Measurements from ENCODE around the gene PEF1. TPM values are rescaled to one million over a fixed set of nuclear protein-coding genes. Genes with fewer than 3 reads are reported as not detected.

Gene PEF1
- total and polyA plus RNA-seq, 2 donors (not counting 1 experiment from before 2014, with no cell fraction given) = 36.7 to 49.4 TPM

GRCh38 chr1:31647106-31647505, 2.4 kb upstream of the PEF1 start:
- ChIA-PET CTCF (no interaction called here), POLR2A (no interaction called here)
- no peaks in the 10 kb centered on the region for H3K9me3 Mint-ChIP-seq (ENCODE audit: insufficient read depth)
- no peak for TF ChIP-seq CTCF (IDR thresholded peaks at IDR 0.05)
- TF ChIP-seq EZH2 (IDR thresholded peaks at IDR 0.05; ENCODE audit: borderline replicate concordance, insufficient read depth, low read depth, low read length, poor library complexity, severe bottlenecking) = no peak
- no peak for DNase-seq
- ATAC-seq (ENCODE audit: low read depth) = no peak
- Histone ChIP-seq H4K20me1 (ENCODE audit: control insufficient read depth, insufficient read depth, low read length, poor library complexity, severe bottlenecking) (no peaks in the 10 kb centered on the region), H3K4me2 (replicated peaks; ENCODE audit: low read depth, low read length, poor library complexity, severe bottlenecking) (no peak overlapping the region), H2AFZ (ENCODE audit: insufficient read depth, low read depth, low read length, poor library complexity, severe bottlenecking) (no peak overlapping the region), H3K9ac (ENCODE audit: low read length) (no peak overlapping the region), H3K27ac (ENCODE audit: low read length in 2 of 2) (no peak overlapping the region), H3K79me2 (ENCODE audit: control insufficient read depth, insufficient read depth, low read length) (peaks cover 26% of the 10 kb centered on the region), H3K4me3 (ENCODE audit: control extremely low read depth in 1 of 5, extremely low read depth in 1 of 5, insufficient read depth in 1 of 5, low read depth in 2 of 5, low read length in 4 of 5) (no peak overlapping the region), H3K27me3 (replicated peaks in 1 of 4; ENCODE audit: control extremely low read depth in 1 of 4, control insufficient read depth in 3 of 4, insufficient read depth in 4 of 4, low read length in 3 of 4) (no peaks in the 10 kb centered on the region), H3K36me3 (replicated peaks in 1 of 2; ENCODE audit: control extremely low read depth in 1 of 2, control insufficient read depth in 1 of 2, extremely low read depth in 1 of 2, insufficient read depth in 2 of 2, low read length in 1 of 2) (no peaks in the 10 kb centered on the region), H3K4me1 (ENCODE audit: control insufficient read depth in 2 of 2, insufficient read depth in 2 of 2, low read length in 2 of 2) (peaks cover 17 to 19% of the 10 kb centered on the region in 2 donors), H3K9me3 (ENCODE audit: control extremely low read depth in 1 of 3, control insufficient read depth in 2 of 3, insufficient read depth in 1 of 3, low read length in 2 of 3) (no peaks in the 10 kb centered on the region)
- WGBS (ENCODE audit: insufficient coverage) = 100% methylated on average over 2 of the region's 2 CpGs
- no peak overlapping the region for H3K27ac Mint-ChIP-seq
- H3K4me1 Mint-ChIP-seq = peaks cover 31% of the 10 kb centered on the region
- peak overlapping the region; percentile 59 for H3K4me3 Mint-ChIP-seq
- intact Hi-C loops (cut with micrococcal nuclease) = loop anchor here (5.0 to 10.0 kb wide), 5 partner anchors 125 to 1168 kb away; partner anchors contain the start of genes PTP4A2, S100PBP and YARS1
- H3K27me3 Mint-ChIP-seq = no peaks in the 10 kb centered on the region

DNA sequence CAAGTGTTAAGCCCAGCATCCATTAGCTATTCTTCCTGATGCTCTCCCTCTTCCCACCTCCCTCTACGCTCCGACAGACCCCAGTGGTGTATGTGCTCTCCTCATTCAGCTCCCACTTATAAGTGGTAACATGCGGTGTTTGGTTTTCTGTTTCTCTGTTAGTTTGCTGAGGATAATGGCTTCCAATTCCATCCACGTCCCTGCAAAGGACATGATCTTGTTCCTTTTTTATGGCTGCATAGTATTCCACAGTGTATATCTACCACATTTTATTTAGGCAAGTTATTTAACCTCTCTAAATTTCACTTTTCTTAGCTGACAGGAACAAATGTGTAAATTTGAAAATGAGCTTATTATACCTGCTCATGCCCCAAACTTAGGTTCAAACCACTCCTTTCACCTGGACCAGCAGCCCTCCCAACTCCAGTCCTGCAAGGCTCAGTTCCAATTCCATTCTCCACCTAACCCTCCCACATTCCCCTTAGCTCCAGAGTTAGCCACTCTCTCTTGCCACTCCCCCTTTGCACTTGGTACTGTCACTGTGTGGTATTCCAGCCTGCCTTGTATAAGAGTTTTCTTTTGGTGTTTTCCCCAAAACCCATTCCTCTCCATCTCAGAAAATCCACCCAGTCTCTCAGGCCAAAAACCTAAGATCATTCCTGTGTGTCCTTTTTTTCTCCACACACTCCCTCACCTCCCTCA, 1.7 kb upstream of the PEF1 start:
- peaks cover 31% of the 10 kb centered on the region for H3K4me1 Mint-ChIP-seq
- CTCF ChIA-PET = interaction anchor here (1.3 kb wide), 1 partner anchor 143 kb away, joined by 4 read pairs; no protein-coding TSS in a partner anchor

More for the DNA sequence above, 1.7 kb upstream of the PEF1 start:
- DNase-seq (no peak), ATAC-seq (ENCODE audit: low read depth) (no peak)
- peaks cover under 1% of the 10 kb centered on the region for H4K20me1 ChIP-seq (ENCODE audit: control insufficient read depth, insufficient read depth, low read length, poor library complexity, severe bottlenecking)
- peak overlapping the region; percentile 98 for H3K4me3 Mint-ChIP-seq
- peak overlapping the region; percentile 64 for H3K27ac Mint-ChIP-seq
- no peak overlapping the region for H3K9ac ChIP-seq (ENCODE audit: low read length)
- no peaks in the 10 kb centered on the region for H3K27me3 ChIP-seq (replicated peaks in 1 of 4; ENCODE audit: control extremely low read depth in 1 of 4, control insufficient read depth in 3 of 4, insufficient read depth in 4 of 4, low read length in 3 of 4)
- POLR2A ChIA-PET = no interaction called here
- H3K27ac ChIP-seq (ENCODE audit: low read length in 2 of 2) = no peak overlapping the region
- no peak overlapping the region for H3K4me2 ChIP-seq (replicated peaks; ENCODE audit: low read depth, low read length, poor library complexity, severe bottlenecking)
- no peak overlapping the region for H3K4me3 ChIP-seq (ENCODE audit: control extremely low read depth in 1 of 5, extremely low read depth in 1 of 5, insufficient read depth in 1 of 5, low read depth in 2 of 5, low read length in 4 of 5)
- H3K4me1 ChIP-seq (ENCODE audit: control insufficient read depth in 2 of 2, insufficient read depth in 2 of 2, low read length in 2 of 2) = peaks cover 17 to 19% of the 10 kb centered on the region in 2 donors
- 100% methylated on average over 1 of the region's 4 CpGs for WGBS (ENCODE audit: insufficient coverage)
- H3K9me3 Mint-ChIP-seq (ENCODE audit: insufficient read depth) = no peaks in the 10 kb centered on the region
- intact Hi-C loops (cut with micrococcal nuclease) = loop anchor here (5.0 to 10.0 kb wide), 5 partner anchors 126 to 1168 kb away; partner anchors contain the start of genes PTP4A2, S100PBP and YARS1
- no peak overlapping the region for H2AFZ ChIP-seq (ENCODE audit: insufficient read depth, low read depth, low read length, poor library complexity, severe bottlenecking)
- no peaks in the 10 kb centered on the region for H3K9me3 ChIP-seq (ENCODE audit: control extremely low read depth in 1 of 3, control insufficient read depth in 2 of 3, insufficient read depth in 1 of 3, low read length in 2 of 3)
- H3K79me2 ChIP-seq (ENCODE audit: control insufficient read depth, insufficient read depth, low read length) = peaks cover 33% of the 10 kb centered on the region
- H3K36me3 ChIP-seq (replicated peaks in 1 of 2; ENCODE audit: control extremely low read depth in 1 of 2, control insufficient read depth in 1 of 2, extremely low read depth in 1 of 2, insufficient read depth in 2 of 2, low read length in 1 of 2) = no peaks in the 10 kb centered on the region
- H3K27me3 Mint-ChIP-seq = no peaks in the 10 kb centered on the region
- TF ChIP-seq EZH2 (IDR thresholded peaks at IDR 0.05; ENCODE audit: borderline replicate concordance, insufficient read depth, low read depth, low read length, poor library complexity, severe bottlenecking) (no peak), CTCF (IDR thresholded peaks at IDR 0.05) (no peak)
